ACC112 (cell line): ENCODE measurements around the gene HOXA10.

Experiments
- H2AFZ ChIP-seq: fragments of 200-600 bp; sonication (generic); one replicate; pipeline ENCODE4 v1.6.0; 2017; ENCODE audit warnings: antibody characterized with exemption, low read length; ENCODE audit not compliant: unreplicated experiment
- H3K27ac ChIP-seq: fragments of 200-600 bp; sonication (generic); 2 replicates; pipeline ENCODE4 v1.5.1; 2014; ENCODE audit warnings: low read depth, mild to moderate bottlenecking, antibody characterized with exemption, low read length, moderate library complexity
- H3K27me3 ChIP-seq: fragments of 200-600 bp; sonication (generic); 2 replicates; pipeline ENCODE4 v1.6.1; 2014; ENCODE audit warnings: mild to moderate bottlenecking, antibody characterized with exemption, low read length, moderate library complexity, mixed read lengths; ENCODE audit not compliant: insufficient read depth
- H3K36me3 ChIP-seq: fragments of 200-600 bp; sonication (generic); 2 replicates; pipeline ENCODE4 v1.6.1; 2016; ENCODE audit warnings: mild to moderate bottlenecking, antibody characterized with exemption, low read length, moderate library complexity, mixed read lengths; ENCODE audit not compliant: insufficient read depth
- H3K4me1 ChIP-seq: fragments of 200-600 bp; sonication (generic); one replicate; pipeline ENCODE4 v1.6.1; 2016; ENCODE audit warnings: low read length, mixed read lengths; ENCODE audit not compliant: insufficient read depth, unreplicated experiment, control insufficient read depth
- H3K4me3 ChIP-seq: fragments of 200-600 bp; sonication (generic); 2 replicates; pipeline ENCODE4 v1.5.1; 2014; ENCODE audit warnings: mild to moderate bottlenecking, low read depth, low read length
- H3K79me2 ChIP-seq: fragments of 200-600 bp; sonication (generic); one replicate; pipeline ENCODE4 v1.6.0; 2016; ENCODE audit warnings: low read length; ENCODE audit not compliant: control insufficient read depth, unreplicated experiment, insufficient read depth

The HOXA10 gene

GRCh38 chr7:27126596-27127327 is 47.4 kb downstream of the HOXA10 start:
- Histone ChIP-seq H3K79me2 (no peaks in the 10 kb centered on the region), H3K27ac (no peak overlapping the region), H3K27me3 (peaks cover 98% of the 10 kb centered on the region), H3K36me3 (no peaks in the 10 kb centered on the region), H3K4me3 (no peak overlapping the region), H3K4me1 (peaks cover 4% of the 10 kb centered on the region), H2AFZ (no peak overlapping the region)

- H3K27me3 ChIP-seq, result peaks cover 98% of the 10 kb centered on the region
- no peaks in the 10 kb centered on the region for H3K79me2 ChIP-seq
- H3K4me1 ChIP-seq, result peaks cover 4% of the 10 kb centered on the region
- H3K36me3 ChIP-seq, result no peaks in the 10 kb centered on the region
- no peak overlapping the region for H3K27ac ChIP-seq
- no peak overlapping the region for H2AFZ ChIP-seq
- H3K4me3 ChIP-seq, result no peak overlapping the region
Measured at GRCh38 chr7:27125986-27126394, 48.1 kb downstream of the HOXA10 start.

- Histone ChIP-seq H3K36me3 (no peaks in the 10 kb centered on the region), H3K27ac (no peak overlapping the region), H3K79me2 (no peaks in the 10 kb centered on the region), H3K4me1 (peaks cover 4% of the 10 kb centered on the region), H2AFZ (no peak overlapping the region), H3K4me3 (no peak overlapping the region), H3K27me3 (peaks cover 99% of the 10 kb centered on the region)
Measured at GRCh38 chr7:27124902-27125689, 49.0 kb downstream of the HOXA10 start.

- Histone ChIP-seq H3K36me3 (no peaks in the 10 kb centered on the region), H3K27ac (no peak overlapping the region), H2AFZ (no peak overlapping the region), H3K4me3 (0 out of 2 replicates have a peak overlapping the region, but pooled peaks have one; percentile 16), H3K79me2 (no peaks in the 10 kb centered on the region), H3K4me1 (peaks cover 4% of the 10 kb centered on the region), H3K27me3 (peaks cover 99% of the 10 kb centered on the region)
Measured at GRCh38 chr7:27124096-27124901, 49.8 kb downstream of the HOXA10 start.

GRCh38 chr7:27123477-27124053 is 50.6 kb downstream of the HOXA10 start:
- peaks cover 4% of the 10 kb centered on the region for H3K4me1 ChIP-seq
- H3K27me3 ChIP-seq, result peaks cover 99% of the 10 kb centered on the region
- no peaks in the 10 kb centered on the region for H3K36me3 ChIP-seq
- no peaks in the 10 kb centered on the region for H3K79me2 ChIP-seq
- H2AFZ ChIP-seq, result no peak overlapping the region
- H3K27ac ChIP-seq, result no peak overlapping the region
- 0 out of 2 replicates have a peak overlapping the region, but pooled peaks have one; percentile 16 for H3K4me3 ChIP-seq

GRCh38 chr7:27123007-27123476 is 51.1 kb downstream of the HOXA10 start:
- Histone ChIP-seq H2AFZ (no peak overlapping the region), H3K4me3 (no peak overlapping the region), H3K36me3 (no peaks in the 10 kb centered on the region), H3K27ac (no peak overlapping the region), H3K79me2 (no peaks in the 10 kb centered on the region), H3K27me3 (peaks cover 99% of the 10 kb centered on the region), H3K4me1 (peaks cover 4% of the 10 kb centered on the region)

GRCh38 chr7:27122077-27122910 is 51.8 kb downstream of the HOXA10 start:
- no peaks in the 10 kb centered on the region for H3K36me3 ChIP-seq
- peaks cover 99% of the 10 kb centered on the region for H3K27me3 ChIP-seq
- no peak overlapping the region for H3K4me3 ChIP-seq
- no peaks in the 10 kb centered on the region for H3K79me2 ChIP-seq
- no peak overlapping the region for H3K27ac ChIP-seq
- peaks cover 4% of the 10 kb centered on the region for H3K4me1 ChIP-seq
- no peak overlapping the region for H2AFZ ChIP-seq

GRCh38 chr7:27121684-27122076 is 52.4 kb downstream of the HOXA10 start:
- Histone ChIP-seq H3K4me1 (peaks cover 4% of the 10 kb centered on the region), H2AFZ (no peak overlapping the region), H3K27me3 (peaks cover 99% of the 10 kb centered on the region), H3K79me2 (no peaks in the 10 kb centered on the region), H3K4me3 (no peak overlapping the region), H3K36me3 (no peaks in the 10 kb centered on the region), H3K27ac (no peak overlapping the region)
